Measurements from ENCODE around the gene SULT1A4.
"Not testable (repeated sequence)": the region's sequence is repeated elsewhere in the genome, so short reads cannot be mapped to it uniquely, and the experiment has no call there.

The SULT1A4 gene

DNA sequence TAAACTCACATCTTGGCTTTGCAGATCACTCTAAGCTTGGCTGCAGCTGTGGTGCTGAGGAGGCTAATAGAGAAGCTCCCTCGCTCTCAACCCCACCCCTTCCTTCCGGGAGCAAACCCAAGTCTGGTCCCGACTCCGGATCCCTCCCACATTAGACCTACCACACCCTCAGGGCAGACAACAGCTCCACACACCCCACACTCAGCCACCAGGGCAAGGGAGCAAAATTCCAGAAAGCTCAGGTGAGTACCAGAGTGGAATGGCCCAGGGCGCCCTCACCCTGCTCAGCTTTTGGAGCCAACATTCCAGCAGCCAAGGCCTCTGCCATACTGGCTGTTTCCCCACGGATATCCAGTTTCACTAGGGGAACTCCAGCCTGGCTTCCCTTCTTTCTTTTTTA, 9.9 kb downstream of the SULT1A4 start:
- not testable (repeated sequence) for H3K9me3 ChIP-seq (ENCODE audit: control insufficient read depth, low read length); H3K9ac ChIP-seq (ENCODE audit: low read length); H3K27me3 ChIP-seq (replicated peaks; ENCODE audit: control insufficient read depth, insufficient read depth, low read length); H3K36me3 ChIP-seq (ENCODE audit: control insufficient read depth, insufficient read depth, low read length, severe bottlenecking); DNase-seq (ENCODE audit: low read depth); H3K4me1 ChIP-seq (ENCODE audit: control insufficient read depth, insufficient read depth, low read length); H3K4me3 ChIP-seq (ENCODE audit: low read length)

- not testable (repeated sequence) for H3K9ac ChIP-seq (ENCODE audit: low read length); H3K9me3 ChIP-seq (ENCODE audit: control insufficient read depth, low read length); H3K4me1 ChIP-seq (ENCODE audit: control insufficient read depth, insufficient read depth, low read length); H3K4me3 ChIP-seq (ENCODE audit: low read length); H3K27me3 ChIP-seq (replicated peaks; ENCODE audit: control insufficient read depth, insufficient read depth, low read length); H3K36me3 ChIP-seq (ENCODE audit: control insufficient read depth, insufficient read depth, low read length, severe bottlenecking); DNase-seq (ENCODE audit: low read depth)
These were observed 12.4 kb downstream of the SULT1A4 start for GRCh38 chr16:29472065-29472464.

DNA sequence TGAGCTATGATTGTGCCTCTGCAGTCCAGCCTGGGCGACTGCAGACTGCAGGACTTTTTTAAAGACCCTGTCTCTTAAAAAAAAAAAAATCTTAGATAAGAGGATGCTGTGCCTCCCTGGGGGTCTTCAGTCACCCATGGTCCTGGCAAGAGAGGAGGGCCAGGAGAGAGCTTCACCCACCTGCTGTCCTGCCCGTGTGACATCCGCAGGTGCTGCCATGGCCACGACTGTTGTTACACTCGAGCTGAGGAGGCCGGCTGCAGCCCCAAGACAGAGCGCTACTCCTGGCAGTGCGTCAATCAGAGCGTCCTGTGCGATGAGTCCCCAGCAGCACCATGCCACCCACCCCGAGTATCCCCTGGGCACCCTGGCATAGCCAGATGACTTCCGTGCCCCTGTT, 22.6 kb downstream of the SULT1A4 start:
- not testable (repeated sequence) for H3K36me3 ChIP-seq (ENCODE audit: control insufficient read depth, insufficient read depth, low read length, severe bottlenecking); DNase-seq (ENCODE audit: low read depth); H3K27me3 ChIP-seq (replicated peaks; ENCODE audit: control insufficient read depth, insufficient read depth, low read length)

DNA sequence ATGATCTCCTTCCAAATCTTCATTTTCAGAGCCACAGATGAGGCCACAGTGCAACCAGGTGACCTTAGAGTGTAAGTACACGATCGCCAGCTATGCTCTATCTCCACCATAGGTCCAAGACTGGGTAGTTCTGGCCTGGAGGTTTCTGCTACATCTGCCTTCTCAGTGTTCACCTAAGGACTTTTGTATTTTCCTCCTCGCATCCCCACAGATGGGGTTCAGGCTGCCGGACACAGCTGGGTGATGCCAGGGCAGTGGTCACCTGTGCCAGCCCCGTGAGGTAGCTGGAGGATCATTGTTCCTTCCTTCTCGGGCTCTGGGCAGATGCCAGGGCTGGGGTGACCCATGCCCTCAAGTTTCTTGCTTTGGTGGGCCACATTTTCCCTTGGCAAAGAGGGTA, 46.6 kb downstream of the SULT1A4 start, which contains the start of gene NPIPB12:
Gene NPIPB12 (minus strand): TSS at position 101 of the 400 bp plus-strand sequence.
- H3K4me3 ChIP-seq (ENCODE audit: low read length); H3K27me3 ChIP-seq (replicated peaks; ENCODE audit: control insufficient read depth, insufficient read depth, low read length); DNase-seq (ENCODE audit: low read depth); H3K4me1 ChIP-seq (ENCODE audit: control insufficient read depth, insufficient read depth, low read length); H3K9ac ChIP-seq (ENCODE audit: low read length); H3K9me3 ChIP-seq (ENCODE audit: control insufficient read depth, low read length); H3K36me3 ChIP-seq (ENCODE audit: control insufficient read depth, insufficient read depth, low read length, severe bottlenecking): not testable (repeated sequence)

More for the DNA sequence above, 22.6 kb downstream of the SULT1A4 start:
- not testable (repeated sequence) for H3K4me3 ChIP-seq (ENCODE audit: low read length); H3K9me3 ChIP-seq (ENCODE audit: control insufficient read depth, low read length); H3K4me1 ChIP-seq (ENCODE audit: control insufficient read depth, insufficient read depth, low read length); H3K9ac ChIP-seq (ENCODE audit: low read length)

Data from adipocyte (in vitro differentiated cells).